ENCODE measurements around the gene TDRD5.

- TF ChIP-seq CTCF (IDR thresholded peaks at IDR 0.05) (no peak), ZFX (IDR thresholded peaks at IDR 0.05; ENCODE audit: borderline replicate concordance) (no peak)
These were observed 118.3 kb downstream of the TDRD5 start for GRCh38 chr1:179709841-179710329.

All from 22Rv1 (cell line).